Psoas muscle (tissue), 8 donors: ENCODE measurements around the gene NEURL2. TPM values are rescaled to one million over a fixed set of nuclear protein-coding genes. Genes with fewer than 3 reads are reported as not detected.

Experiments used
- ATAC-seq, 4 donors: fragments of 200-7000 bp; cut with Tn5 transposase; one replicate each; pipeline ENCODE4 v1.9.1; 2020; ENCODE audit warnings: moderate library complexity in 3 of 4, mild to moderate bottlenecking in 2 of 4
- DNase-seq, 2 donors: peaks; one replicate each; pipeline ENCODE4 v3.0.0-alpha.2; 2020
- H3K27ac ChIP-seq: fragments of 200-600 bp; one replicate; pipeline ENCODE4 v1.8.0; 2022
- H3K27me3 ChIP-seq, 3 donors: fragments of 200-600 bp in 1 of 3; one replicate each; pipeline versions ENCODE4 v1.6.1 to v1.8.0; 2013 to 2022; ENCODE audit warnings: low read length in 2 of 3, mild to moderate bottlenecking in 2 of 3, moderate library complexity in 1 of 3; ENCODE audit not compliant: insufficient read depth in 3 of 3
- H3K36me3 ChIP-seq, 2 donors: fragments of 200-600 bp in 1 of 2; one replicate each; pipeline versions ENCODE4 v1.6.1 to v1.8.0; 2013 to 2022; ENCODE audit warnings: low read depth in 1 of 2, mild to moderate bottlenecking in 1 of 2, moderate library complexity in 1 of 2; ENCODE audit not compliant: insufficient read depth in 1 of 2
- H3K4me1 ChIP-seq: fragments of 200-600 bp; one replicate; pipeline ENCODE4 v1.8.0; 2022
- H3K4me3 ChIP-seq: fragments of 200-600 bp; one replicate; pipeline ENCODE4 v1.8.0; 2022; ENCODE audit warnings: mild to moderate bottlenecking
- H3K9me3 ChIP-seq: fragments of 200-600 bp; one replicate; pipeline ENCODE4 v1.8.0; 2022
- WGBS, 3 donors: extraction: QIAGEN DNeasy Blood & Tissue Kit; methylation state at CpG; one replicate each; pipeline versions ENCODE4 v1.1.6 to v1.1.7; 2013; 5-methylcytosine and 5-hydroxymethylcytosine counted together
- intact Hi-C, 2 donors: fragments of 100-400 bp; cut with DNase I; formaldehyde crosslinking; loops; one replicate each; pipeline versions ENCODE4 v1.11.0 to v1.14.2; 2022
- polyA plus RNA-seq, 3 donors: library from polyadenylated mRNA; stranded (reverse); fragments of 200-250 nt; gene quantifications; one replicate each; pipeline ENCODE4 v1.2.3, GENCODE V29; 2013
- total RNA-seq, 4 donors: library from RNA; stranded (reverse); fragmentation: NEBNext Ultra II Directional in 2 of 4; extraction: Animal tissue kit (Norgen Biotek cat#: 25700) in 2 of 4; gene quantifications; one replicate each; pipeline versions ENCODE4 v1.2.1 to v1.2.4, GENCODE V29; 2021 to 2023
- TF ChIP-seq, protein P1 (sequence below): fragments of 200-600 bp; IDR thresholded peaks from one replicate; pipeline ENCODE4 v1.8.0; 2022; ENCODE audit warnings: antibody characterized with exemption
- donor health status: healthy with polysubstance abuse.
- donor health status: DM: no; HTN: no; CAD: no; lungs with moderate emphysema.
- donor health status: Bipolar disorder and iron deficiency.
- donor health status: healthy.
- donor health status: DM: yes; HTN: yes; CAD: no.
- donor health status: DM: no; HTN: no; CAD: no.
- donor health status: DM: no; HTN: no; CAD: no.
- donor health status: DM: yes; HTN: yes; CAD: no.

NEURL2 gene
- total and polyA plus RNA-seq, 7 donors = 4.3 to 11.8 (median 7.9) TPM

GRCh38 chr20:45899046-45899835 is 8.2 kb upstream of the NEURL2 start:
- Histone ChIP-seq H3K36me3 (peaks cover 5 to 68% of the 10 kb centered on the region in 2 donors), H3K27me3 (no peaks in the 10 kb centered on the region), H3K4me3 (no peak overlapping the region), H3K9me3 (no peaks in the 10 kb centered on the region), H3K27ac (no peak overlapping the region), H3K4me1 (no peaks in the 10 kb centered on the region)
- TF ChIP-seq, protein P1, sequence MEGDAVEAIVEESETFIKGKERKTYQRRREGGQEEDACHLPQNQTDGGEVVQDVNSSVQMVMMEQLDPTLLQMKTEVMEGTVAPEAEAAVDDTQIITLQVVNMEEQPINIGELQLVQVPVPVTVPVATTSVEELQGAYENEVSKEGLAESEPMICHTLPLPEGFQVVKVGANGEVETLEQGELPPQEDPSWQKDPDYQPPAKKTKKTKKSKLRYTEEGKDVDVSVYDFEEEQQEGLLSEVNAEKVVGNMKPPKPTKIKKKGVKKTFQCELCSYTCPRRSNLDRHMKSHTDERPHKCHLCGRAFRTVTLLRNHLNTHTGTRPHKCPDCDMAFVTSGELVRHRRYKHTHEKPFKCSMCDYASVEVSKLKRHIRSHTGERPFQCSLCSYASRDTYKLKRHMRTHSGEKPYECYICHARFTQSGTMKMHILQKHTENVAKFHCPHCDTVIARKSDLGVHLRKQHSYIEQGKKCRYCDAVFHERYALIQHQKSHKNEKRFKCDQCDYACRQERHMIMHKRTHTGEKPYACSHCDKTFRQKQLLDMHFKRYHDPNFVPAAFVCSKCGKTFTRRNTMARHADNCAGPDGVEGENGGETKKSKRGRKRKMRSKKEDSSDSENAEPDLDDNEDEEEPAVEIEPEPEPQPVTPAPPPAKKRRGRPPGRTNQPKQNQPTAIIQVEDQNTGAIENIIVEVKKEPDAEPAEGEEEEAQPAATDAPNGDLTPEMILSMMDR = no peak
- DNase-seq = no peak
- ATAC-seq = no peak
- intact Hi-C loops = no loop called here
- 87 to 91% (median 90%) methylated on average over 12 to 13 of the region's 13 CpGs for WGBS, 3 donors

DNA sequence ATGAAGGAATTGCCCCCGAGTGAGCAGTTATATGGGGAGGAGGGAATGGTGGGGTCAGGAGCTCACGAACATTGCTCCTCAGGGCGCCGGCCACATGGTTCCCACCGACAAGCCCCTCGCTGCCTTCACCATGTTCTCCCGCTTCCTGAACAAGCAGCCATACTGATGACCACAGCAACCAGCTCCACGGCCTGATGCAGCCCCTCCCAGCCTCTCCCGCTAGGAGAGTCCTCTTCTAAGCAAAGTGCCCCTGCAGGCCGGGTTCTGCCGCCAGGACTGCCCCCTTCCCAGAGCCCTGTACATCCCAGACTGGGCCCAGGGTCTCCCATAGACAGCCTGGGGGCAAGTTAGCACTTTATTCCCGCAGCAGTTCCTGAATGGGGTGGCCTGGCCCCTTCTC is 7.3 kb upstream of the NEURL2 start:
- Histone ChIP-seq H3K4me1 (no peaks in the 10 kb centered on the region), H3K27ac (no peak overlapping the region), H3K4me3 (no peak overlapping the region), H3K9me3 (no peaks in the 10 kb centered on the region), H3K27me3 (no peaks in the 10 kb centered on the region), H3K36me3 (peaks cover 5 to 77% of the 10 kb centered on the region in 2 donors)
- intact Hi-C loops = no loop called here
- TF ChIP-seq, protein P1 = no peak
- DNase-seq (peak in 1 of 2 donors; percentile 54), ATAC-seq (no peak)
- WGBS, 3 donors = 81 to 86% (median 83%) methylated on average over 12 of the region's 12 CpGs

GRCh38 chr20:45897692-45898091 is 6.7 kb upstream of the NEURL2 start:
- no peak overlapping the region for H3K4me3 ChIP-seq
- H3K27me3 ChIP-seq = no peaks in the 10 kb centered on the region
- TF ChIP-seq, protein P1 = no peak
- ATAC-seq (no peak), DNase-seq (no peak)
- peaks cover 5 to 83% of the 10 kb centered on the region in 2 donors for H3K36me3 ChIP-seq
- H3K4me1 ChIP-seq = no peaks in the 10 kb centered on the region
- no peaks in the 10 kb centered on the region for H3K9me3 ChIP-seq
- WGBS, 3 donors = 89 to 94% (median 94%) methylated on average over 7 of the region's 7 CpGs
- no peak overlapping the region for H3K27ac ChIP-seq
- intact Hi-C loops = no loop called here

GRCh38 chr20:45897289-45897688 is 6.3 kb upstream of the NEURL2 start:
- H3K36me3 ChIP-seq = peaks cover 5 to 87% of the 10 kb centered on the region in 2 donors
- intact Hi-C loops = no loop called here

More at GRCh38 chr20:45897289-45897688, 6.3 kb upstream of the NEURL2 start:
- TF ChIP-seq, protein P1 = no peak
- H3K9me3 ChIP-seq = no peaks in the 10 kb centered on the region
- DNase-seq (no peak), ATAC-seq (no peak)
- no peak overlapping the region for H3K27ac ChIP-seq
- H3K4me3 ChIP-seq = no peak overlapping the region
- H3K4me1 ChIP-seq = no peaks in the 10 kb centered on the region
- WGBS, 3 donors = 83 to 91% (median 85%) methylated on average over 2 of the region's 2 CpGs
- no peaks in the 10 kb centered on the region for H3K27me3 ChIP-seq
